ENCODE data around the gene KIRREL1.

DNA sequence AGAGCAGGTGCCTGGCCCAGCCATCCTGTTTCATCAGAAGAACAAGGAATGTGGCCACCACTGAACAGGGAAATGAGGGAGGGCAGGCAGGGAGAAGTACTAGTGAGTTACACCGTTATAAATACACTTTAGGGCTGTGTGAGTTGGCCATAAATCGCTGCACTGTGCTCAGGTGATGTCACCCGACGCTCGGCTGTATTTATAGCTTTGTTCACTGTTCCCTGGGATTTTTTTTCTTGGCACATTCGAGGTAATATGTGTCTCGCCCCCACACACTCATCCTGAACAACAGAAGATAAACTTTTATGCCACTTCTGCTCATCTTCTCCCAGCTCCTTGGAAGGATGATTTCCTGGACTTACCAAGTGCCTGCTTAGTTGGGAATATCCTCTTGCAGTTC lies 9.0 kb upstream of the KIRREL1 start:
- TF ChIP-seq, protein P1, sequence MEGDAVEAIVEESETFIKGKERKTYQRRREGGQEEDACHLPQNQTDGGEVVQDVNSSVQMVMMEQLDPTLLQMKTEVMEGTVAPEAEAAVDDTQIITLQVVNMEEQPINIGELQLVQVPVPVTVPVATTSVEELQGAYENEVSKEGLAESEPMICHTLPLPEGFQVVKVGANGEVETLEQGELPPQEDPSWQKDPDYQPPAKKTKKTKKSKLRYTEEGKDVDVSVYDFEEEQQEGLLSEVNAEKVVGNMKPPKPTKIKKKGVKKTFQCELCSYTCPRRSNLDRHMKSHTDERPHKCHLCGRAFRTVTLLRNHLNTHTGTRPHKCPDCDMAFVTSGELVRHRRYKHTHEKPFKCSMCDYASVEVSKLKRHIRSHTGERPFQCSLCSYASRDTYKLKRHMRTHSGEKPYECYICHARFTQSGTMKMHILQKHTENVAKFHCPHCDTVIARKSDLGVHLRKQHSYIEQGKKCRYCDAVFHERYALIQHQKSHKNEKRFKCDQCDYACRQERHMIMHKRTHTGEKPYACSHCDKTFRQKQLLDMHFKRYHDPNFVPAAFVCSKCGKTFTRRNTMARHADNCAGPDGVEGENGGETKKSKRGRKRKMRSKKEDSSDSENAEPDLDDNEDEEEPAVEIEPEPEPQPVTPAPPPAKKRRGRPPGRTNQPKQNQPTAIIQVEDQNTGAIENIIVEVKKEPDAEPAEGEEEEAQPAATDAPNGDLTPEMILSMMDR (IDR thresholded peaks at IDR 0.05): no peak
- no peak for TF ChIP-seq EP300 (IDR thresholded peaks at IDR 0.05)
